Testis (tissue), 2 donors: ENCODE measurements around the gene OMA1.

Experiments used
- CTCF ChIP-seq, 3 experiments: fragments of 450-650 bp in 2 of 3; fragments of 200-600 bp in 1 of 3; sonication (generic) in 1 of 3; IDR thresholded peaks; one replicate each; pipeline ENCODE4 v1.5.1; 2016 to 2019; ENCODE audit warnings: antibody characterized with exemption in 3 of 3, mild to moderate bottlenecking in 2 of 3, moderate library complexity in 1 of 3
- POLR2A ChIP-seq: fragments of 450-650 bp; IDR thresholded peaks from one replicate; pipeline ENCODE4 v1.6.1; 2017; ENCODE audit warnings: antibody characterized with exemption, mild to moderate bottlenecking, moderate library complexity

- TF ChIP-seq CTCF (IDR thresholded peaks at IDR 0.05) (no peak), POLR2A (no peak)
Observed at GRCh38 chr1:58548371-58548770, 1.8 kb upstream of the OMA1 start.
